Stimulated activated naive CD8-positive, alpha-beta T cell treated with anti-CD3 and anti-CD28 coated beads, Interleukin-15, Interleukin-2, amounts not matched to agents 100 ng/mL and 50 ng/mL, for 24 hours (primary cell): ENCODE data around the gene PGBD5.

ENCODE experiments used
- H3K27ac Mint-ChIP-seq: one replicate; pipeline ENCODE4 v1.8.0; 2021; ENCODE audit warnings: mild to moderate bottlenecking, mixed read lengths
- H3K27me3 Mint-ChIP-seq: one replicate; pipeline ENCODE4 v1.8.0; 2021; ENCODE audit warnings: mixed read lengths
- H3K36me3 Mint-ChIP-seq: one replicate; pipeline ENCODE4 v1.8.0; 2021; ENCODE audit warnings: low read depth, mixed read lengths
- H3K4me1 Mint-ChIP-seq: one replicate; pipeline ENCODE4 v1.8.0; 2021; ENCODE audit warnings: low read depth, mixed read lengths
- H3K4me3 Mint-ChIP-seq: one replicate; pipeline ENCODE4 v1.8.0; 2021; ENCODE audit warnings: mild to moderate bottlenecking, mixed read lengths
- H3K9me3 Mint-ChIP-seq: one replicate; pipeline ENCODE4 v1.8.0; 2021; ENCODE audit warnings: mixed read lengths

The PGBD5 gene

DNA sequence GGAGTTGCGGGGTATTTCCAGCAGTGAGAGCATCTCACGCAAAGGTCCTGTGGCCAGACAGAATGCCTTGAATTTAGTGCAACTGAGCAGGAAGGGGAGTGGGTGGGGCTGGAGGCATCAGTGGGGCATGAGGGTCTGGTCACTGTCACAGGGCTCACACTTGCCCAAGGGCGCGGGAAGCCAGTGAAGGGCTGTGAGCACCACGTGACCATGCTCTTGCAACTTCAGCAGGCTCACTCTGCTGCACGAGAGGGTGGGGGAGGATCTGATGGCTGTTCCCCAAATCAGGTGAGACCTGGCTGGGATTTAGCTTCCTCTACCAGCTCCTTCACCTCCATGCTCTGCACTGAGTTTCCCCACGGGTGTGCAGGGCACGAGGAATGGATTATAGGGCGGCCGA, 64.2 kb downstream of the PGBD5 start:
- peaks cover 6% of the 10 kb centered on the region for H3K27me3 Mint-ChIP-seq
- no peaks in the 10 kb centered on the region for H3K4me1 Mint-ChIP-seq
- no peak overlapping the region for H3K27ac Mint-ChIP-seq
- H3K9me3 Mint-ChIP-seq = no peaks in the 10 kb centered on the region
- H3K36me3 Mint-ChIP-seq = no peaks in the 10 kb centered on the region
- no peak overlapping the region for H3K4me3 Mint-ChIP-seq

DNA sequence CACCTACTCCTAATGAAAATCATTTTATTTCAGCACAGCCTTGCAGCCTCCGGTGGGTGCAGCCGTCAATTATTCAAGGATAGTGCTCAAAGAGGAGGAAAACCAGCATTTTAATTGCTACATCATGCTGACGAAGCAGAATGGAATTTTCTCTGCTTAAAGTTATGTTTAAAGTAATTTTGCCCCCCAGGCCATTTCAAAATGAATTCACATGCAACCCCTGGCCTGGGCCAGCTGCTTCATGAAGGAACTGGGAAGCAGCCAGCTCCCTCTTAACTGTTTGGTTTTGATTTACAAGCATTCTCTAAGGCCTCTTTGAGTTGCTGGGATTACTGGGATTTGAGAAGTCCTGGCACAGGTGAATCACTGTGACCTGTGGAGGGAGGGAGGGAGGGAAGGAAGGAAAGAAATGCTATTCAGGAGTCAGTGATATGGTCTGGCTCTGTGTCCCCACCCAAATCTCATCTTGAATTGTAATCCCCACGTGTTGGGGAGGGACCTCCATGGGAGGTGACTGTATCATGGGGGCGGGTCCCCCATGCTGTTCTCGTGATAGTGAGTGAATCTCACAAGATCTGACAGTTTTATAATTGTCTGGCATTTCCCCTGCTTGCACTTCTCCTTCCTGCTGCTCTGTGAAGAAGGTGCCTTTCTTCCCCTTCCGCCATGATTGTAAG, 66.0 kb downstream of the PGBD5 start:
- no peak overlapping the region for H3K27ac Mint-ChIP-seq
- H3K4me3 Mint-ChIP-seq = no peak overlapping the region
- no peaks in the 10 kb centered on the region for H3K9me3 Mint-ChIP-seq
- no peaks in the 10 kb centered on the region for H3K36me3 Mint-ChIP-seq
- no peaks in the 10 kb centered on the region for H3K4me1 Mint-ChIP-seq
- no peaks in the 10 kb centered on the region for H3K27me3 Mint-ChIP-seq

DNA sequence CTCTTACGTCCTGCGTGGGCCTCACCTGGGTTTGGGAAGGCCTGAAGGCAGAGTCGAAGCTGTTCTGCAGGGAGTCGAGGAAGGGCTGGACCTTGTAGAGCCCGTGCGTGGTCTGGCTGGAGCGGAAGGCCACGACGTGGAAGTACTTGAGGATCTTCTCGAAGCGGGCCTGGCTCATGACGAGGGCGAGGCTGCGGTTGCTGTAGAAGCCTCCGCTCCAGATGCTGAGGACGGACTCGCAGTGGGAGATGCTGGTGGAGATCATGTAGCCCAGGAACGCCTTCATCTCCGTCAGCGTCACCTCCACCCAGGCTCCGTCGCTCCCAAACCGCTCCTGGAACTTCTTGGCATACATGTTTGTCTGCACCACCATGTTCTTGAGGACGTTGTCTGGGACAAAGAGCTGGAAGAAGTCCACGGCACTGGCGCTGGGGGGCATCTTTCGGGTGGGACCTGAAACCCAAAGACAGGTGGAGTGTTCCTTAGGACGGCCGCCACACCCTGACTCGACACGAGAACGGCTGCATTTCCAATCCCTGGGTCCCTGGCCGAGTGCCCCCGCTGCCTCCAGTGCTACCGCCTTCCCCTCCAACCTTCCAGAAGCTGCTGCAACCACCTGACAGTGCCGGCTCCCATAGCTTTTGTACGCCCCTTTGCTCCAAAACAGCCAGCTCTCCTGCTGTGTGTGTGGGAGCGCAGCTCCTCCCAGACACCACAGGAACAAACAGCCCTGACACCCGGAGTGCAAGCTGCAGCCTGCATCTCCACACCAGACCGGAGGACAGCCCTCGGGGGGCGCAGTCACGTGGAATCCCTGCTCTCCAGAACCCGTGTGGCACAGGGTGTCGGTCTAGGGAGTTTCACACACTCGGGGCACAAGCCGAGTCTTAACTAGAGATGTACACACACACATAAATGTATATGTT, 69.0 kb downstream of the PGBD5 start:
- Mint-ChIP-seq H3K27ac (no peak overlapping the region), H3K27me3 (no peaks in the 10 kb centered on the region), H3K4me1 (no peaks in the 10 kb centered on the region)

DNA sequence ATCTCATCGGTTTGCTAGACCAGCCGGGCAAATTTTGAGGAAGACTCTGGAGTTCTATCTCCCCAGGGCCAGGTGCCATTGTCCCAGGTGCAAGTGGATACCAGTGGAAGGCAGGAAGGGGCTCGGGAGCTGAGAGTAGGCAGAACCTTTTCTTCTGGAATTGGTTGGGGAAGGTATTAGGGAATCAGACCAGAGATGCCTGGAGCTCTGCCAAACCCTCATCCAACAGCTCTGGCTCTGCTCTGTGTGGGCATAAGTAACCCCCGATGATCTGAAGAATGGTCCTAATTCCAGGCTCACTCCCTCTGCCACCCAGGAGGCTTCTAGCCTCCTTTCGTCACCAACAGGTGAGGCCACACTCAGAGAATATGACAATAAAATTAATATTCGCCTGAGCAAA, 69.9 kb downstream of the PGBD5 start:
- Mint-ChIP-seq H3K36me3 (no peaks in the 10 kb centered on the region), H3K4me1 (no peaks in the 10 kb centered on the region), H3K27ac (no peak overlapping the region), H3K9me3 (no peaks in the 10 kb centered on the region), H3K4me3 (no peak overlapping the region), H3K27me3 (no peaks in the 10 kb centered on the region)

More for the DNA sequence above, 69.0 kb downstream of the PGBD5 start:
- H3K9me3 Mint-ChIP-seq = no peaks in the 10 kb centered on the region
- H3K36me3 Mint-ChIP-seq = no peaks in the 10 kb centered on the region
- H3K4me3 Mint-ChIP-seq = no peak overlapping the region

DNA sequence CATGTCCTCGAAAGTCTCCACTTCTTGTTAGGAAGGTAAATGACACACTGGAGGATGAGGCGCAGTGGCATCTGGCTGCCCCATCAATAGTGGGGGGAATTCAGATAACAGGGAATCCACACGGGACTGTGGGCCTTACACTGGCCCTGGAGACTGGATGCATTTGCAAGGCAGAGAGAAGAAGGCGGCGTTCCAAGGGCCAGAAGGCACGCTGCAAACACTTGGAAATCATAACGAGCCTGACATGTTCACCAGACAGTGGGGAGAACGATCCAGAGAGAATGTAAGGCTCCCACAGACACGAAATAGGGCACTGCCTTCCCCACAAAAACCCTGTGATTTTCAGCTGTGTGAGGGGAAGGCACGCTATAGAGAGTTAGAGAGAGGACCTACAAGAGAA, 70.5 kb downstream of the PGBD5 start:
- Mint-ChIP-seq H3K4me1 (no peaks in the 10 kb centered on the region), H3K27me3 (no peaks in the 10 kb centered on the region), H3K9me3 (no peaks in the 10 kb centered on the region), H3K27ac (no peak overlapping the region), H3K4me3 (no peak overlapping the region), H3K36me3 (no peaks in the 10 kb centered on the region)

DNA sequence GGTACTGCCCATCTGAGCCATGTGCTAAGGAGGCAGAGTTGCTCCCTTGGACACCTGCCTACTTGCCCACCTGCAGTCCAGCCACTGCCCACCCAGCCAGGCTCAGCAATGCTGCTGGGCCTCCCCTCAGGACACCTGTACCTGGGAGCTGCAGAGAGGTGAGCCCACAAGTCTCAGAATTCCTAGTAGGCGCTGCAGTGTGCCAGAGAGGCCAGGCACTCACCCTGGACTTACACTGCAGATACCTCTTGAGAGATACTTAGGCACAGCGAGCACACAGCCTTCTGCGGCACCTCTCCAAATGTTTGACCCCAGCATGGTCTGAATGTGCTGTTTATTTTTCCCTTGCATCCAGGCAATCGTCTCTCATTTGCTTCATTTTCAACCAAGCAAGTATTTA, 71.0 kb downstream of the PGBD5 start:
- no peak overlapping the region for H3K4me3 Mint-ChIP-seq
- no peak overlapping the region for H3K27ac Mint-ChIP-seq
- no peaks in the 10 kb centered on the region for H3K9me3 Mint-ChIP-seq
- H3K36me3 Mint-ChIP-seq = no peaks in the 10 kb centered on the region
- H3K27me3 Mint-ChIP-seq = no peaks in the 10 kb centered on the region
- H3K4me1 Mint-ChIP-seq = no peaks in the 10 kb centered on the region

DNA sequence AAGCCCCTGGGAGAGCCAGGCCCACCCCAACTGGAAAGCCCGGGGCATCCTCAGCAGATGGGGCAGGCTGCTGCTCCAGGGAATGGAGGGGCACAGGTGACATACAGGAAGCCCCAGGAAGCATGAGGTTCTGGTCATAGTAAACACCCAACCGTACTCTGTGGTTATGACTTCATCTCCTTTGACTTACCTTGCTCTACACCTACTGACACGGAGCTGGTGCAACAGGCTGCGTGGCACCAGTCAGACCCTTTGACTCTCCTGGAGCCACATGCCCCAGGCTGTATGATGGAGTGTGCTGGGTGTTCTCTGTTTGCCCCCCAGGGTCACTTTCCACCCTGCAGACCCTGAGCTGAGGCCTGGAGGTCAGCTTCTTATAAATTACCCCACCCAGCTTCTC, 72.1 kb downstream of the PGBD5 start:
- Mint-ChIP-seq H3K36me3 (no peaks in the 10 kb centered on the region), H3K27ac (no peak overlapping the region), H3K27me3 (peaks cover 3% of the 10 kb centered on the region), H3K4me1 (no peaks in the 10 kb centered on the region), H3K9me3 (no peaks in the 10 kb centered on the region), H3K4me3 (no peak overlapping the region)

DNA sequence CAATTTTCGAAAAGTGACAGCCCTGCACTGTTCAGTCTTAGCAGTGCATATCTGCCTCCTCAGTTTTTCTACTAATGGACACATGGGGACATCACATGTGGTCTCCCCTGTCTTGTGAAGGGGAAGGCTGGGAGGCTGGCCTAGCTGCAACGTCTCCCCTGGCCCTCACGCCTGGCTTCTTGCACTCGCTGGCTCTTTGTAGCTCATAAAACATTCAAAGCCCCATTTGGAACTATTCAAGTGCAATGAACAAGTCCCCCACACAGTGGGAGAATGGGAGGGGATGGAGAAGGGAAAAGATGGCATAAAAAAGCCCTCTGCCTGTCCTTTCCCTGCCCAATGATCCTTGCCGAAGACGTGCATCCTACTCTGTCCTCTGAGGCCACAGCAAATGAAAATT, 73.6 kb downstream of the PGBD5 start:
- no peaks in the 10 kb centered on the region for H3K9me3 Mint-ChIP-seq
- H3K4me1 Mint-ChIP-seq = no peaks in the 10 kb centered on the region
- no peak overlapping the region for H3K27ac Mint-ChIP-seq
- no peak overlapping the region for H3K4me3 Mint-ChIP-seq
- H3K27me3 Mint-ChIP-seq = peaks cover 3% of the 10 kb centered on the region
- H3K36me3 Mint-ChIP-seq = no peaks in the 10 kb centered on the region

DNA sequence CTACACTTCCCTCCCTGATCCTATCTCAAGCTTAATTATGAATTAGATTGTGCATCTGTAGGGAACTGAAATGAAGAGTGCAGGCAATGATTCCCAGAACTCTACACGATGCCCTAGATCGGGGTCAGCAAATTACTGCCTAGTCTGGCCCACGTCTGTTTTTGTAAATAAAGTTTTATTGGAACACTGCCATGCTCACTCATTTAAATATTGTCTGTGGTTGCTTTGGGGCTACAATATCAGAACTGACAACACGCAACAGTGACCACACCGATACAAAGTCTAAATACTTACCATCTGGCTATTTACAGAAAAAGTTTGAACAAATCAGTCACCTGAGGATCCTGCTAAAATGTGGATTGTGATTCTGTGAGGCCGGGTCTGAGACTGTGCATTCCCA, 74.1 kb downstream of the PGBD5 start:
- H3K27me3 Mint-ChIP-seq = peaks cover 3% of the 10 kb centered on the region
- H3K9me3 Mint-ChIP-seq = no peaks in the 10 kb centered on the region
- no peak overlapping the region for H3K4me3 Mint-ChIP-seq
- H3K27ac Mint-ChIP-seq = no peak overlapping the region
- H3K4me1 Mint-ChIP-seq = no peaks in the 10 kb centered on the region
- H3K36me3 Mint-ChIP-seq = no peaks in the 10 kb centered on the region

DNA sequence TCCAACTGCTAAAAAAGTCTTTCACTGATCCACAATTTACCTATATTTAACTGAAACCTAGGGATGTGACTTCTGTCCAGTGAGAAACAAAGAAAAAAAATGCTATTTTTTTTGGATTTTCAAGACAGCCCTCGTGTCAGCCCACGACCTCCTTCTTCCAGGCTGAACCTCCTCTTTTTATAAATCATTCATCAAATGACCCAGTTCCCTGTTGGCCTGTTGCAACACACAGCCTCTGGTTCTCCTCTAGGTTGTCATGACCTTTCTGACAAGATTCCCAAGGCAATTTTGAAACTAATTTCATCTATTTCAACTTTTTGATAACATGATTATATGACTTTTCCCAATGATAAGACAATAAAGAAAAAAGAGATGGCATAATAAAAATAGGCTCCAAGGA, 74.6 kb downstream of the PGBD5 start:
- no peaks in the 10 kb centered on the region for H3K36me3 Mint-ChIP-seq

DNA sequence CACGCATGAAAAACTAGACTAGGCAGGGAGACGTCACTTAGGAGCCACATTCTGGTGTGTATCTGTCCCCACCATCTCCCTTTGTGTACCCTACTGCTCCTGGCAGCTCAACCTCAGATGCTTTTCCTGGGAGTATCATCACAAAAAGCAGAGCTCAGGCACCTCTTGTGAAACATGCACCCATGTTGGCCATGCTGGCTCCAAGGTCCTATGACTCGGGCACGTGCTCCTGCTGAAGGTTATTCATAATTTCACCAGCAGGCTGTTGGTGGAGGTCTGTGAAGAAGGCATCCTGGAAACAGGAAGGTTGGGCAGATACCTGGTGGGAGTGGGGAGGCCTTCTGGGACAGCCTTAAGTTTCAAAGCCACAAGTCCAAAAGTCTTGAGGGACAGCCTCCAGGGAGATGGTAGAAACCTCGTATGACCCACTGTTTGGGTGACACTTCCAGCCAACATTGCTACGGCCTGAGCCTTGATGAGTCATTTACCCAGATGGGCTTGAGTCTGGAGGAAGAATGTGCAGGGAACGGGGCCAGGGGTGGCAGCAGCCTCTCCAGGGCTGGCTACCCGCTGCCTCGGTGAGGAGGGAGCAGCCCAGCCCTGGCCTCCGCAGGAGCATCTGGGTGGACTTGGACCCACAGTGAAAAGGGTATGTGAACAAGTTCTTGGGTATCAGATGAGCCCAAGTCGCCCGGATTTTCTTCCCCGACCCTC, 75.8 kb downstream of the PGBD5 start:
- H3K4me1 Mint-ChIP-seq = no peaks in the 10 kb centered on the region
- no peaks in the 10 kb centered on the region for H3K9me3 Mint-ChIP-seq
- H3K36me3 Mint-ChIP-seq = no peaks in the 10 kb centered on the region
- no peak overlapping the region for H3K27ac Mint-ChIP-seq
- no peak overlapping the region for H3K4me3 Mint-ChIP-seq
- peaks cover 3% of the 10 kb centered on the region for H3K27me3 Mint-ChIP-seq

More for the DNA sequence above, 74.6 kb downstream of the PGBD5 start:
- no peak overlapping the region for H3K4me3 Mint-ChIP-seq
- no peaks in the 10 kb centered on the region for H3K9me3 Mint-ChIP-seq
- no peaks in the 10 kb centered on the region for H3K4me1 Mint-ChIP-seq
- H3K27ac Mint-ChIP-seq = no peak overlapping the region
- H3K27me3 Mint-ChIP-seq = peaks cover 3% of the 10 kb centered on the region

DNA sequence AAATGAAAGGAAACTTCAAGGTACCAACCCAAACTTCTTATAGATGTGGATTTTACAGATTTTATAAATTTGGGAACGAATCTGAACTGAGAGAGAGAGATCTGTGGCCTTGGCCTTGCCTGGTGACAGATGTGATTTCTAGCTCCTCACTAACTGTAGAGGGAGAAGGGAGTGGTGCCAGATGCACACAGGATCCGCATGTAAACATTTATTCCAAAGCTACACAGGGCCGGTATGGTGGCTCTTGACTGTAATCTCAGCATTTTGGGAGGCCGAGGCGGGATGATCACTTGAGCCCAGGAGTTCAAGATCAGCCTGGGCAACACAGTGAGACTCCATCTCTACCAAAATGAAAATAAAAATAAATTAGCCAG, 77.1 kb downstream of the PGBD5 start:
- H3K27ac Mint-ChIP-seq = no peak overlapping the region
- no peaks in the 10 kb centered on the region for H3K4me1 Mint-ChIP-seq
- H3K9me3 Mint-ChIP-seq = no peaks in the 10 kb centered on the region
- no peak overlapping the region for H3K4me3 Mint-ChIP-seq
- H3K36me3 Mint-ChIP-seq = no peaks in the 10 kb centered on the region
- H3K27me3 Mint-ChIP-seq = peaks cover 9% of the 10 kb centered on the region

DNA sequence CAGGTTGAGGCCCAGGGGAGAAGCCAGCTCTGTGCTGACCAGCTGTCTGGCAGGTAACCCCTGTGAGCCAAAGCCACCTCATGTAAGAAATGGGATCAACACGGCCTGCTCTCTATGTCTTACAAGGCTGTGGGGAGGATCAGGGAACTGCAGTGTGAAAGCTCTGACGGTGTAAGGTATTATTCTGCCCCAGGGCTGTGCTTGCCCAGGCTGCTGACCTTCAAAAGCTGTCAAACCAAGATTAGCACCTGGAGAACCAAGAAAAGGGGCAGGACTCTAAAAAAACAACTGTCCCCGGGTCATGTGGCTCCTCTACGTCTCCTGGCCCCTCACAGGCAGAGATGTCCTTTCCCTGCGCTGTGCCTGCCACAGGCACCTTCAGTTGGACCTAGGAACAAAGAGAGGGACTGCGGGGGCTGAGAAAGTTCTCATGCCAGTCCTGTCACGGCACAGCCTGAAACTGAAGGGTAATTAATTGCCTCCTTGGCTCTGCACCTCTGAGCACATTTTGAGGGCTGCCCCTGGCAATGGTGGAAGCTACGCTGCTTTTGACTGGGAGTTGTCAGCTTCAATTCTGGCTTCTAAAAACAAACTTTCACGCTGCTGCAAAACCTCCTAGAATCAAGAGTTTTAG, 77.6 kb downstream of the PGBD5 start:
- no peaks in the 10 kb centered on the region for H3K9me3 Mint-ChIP-seq
- no peaks in the 10 kb centered on the region for H3K4me1 Mint-ChIP-seq
- peaks cover 11% of the 10 kb centered on the region for H3K27me3 Mint-ChIP-seq
- no peak overlapping the region for H3K4me3 Mint-ChIP-seq
- no peak overlapping the region for H3K27ac Mint-ChIP-seq
- no peaks in the 10 kb centered on the region for H3K36me3 Mint-ChIP-seq

DNA sequence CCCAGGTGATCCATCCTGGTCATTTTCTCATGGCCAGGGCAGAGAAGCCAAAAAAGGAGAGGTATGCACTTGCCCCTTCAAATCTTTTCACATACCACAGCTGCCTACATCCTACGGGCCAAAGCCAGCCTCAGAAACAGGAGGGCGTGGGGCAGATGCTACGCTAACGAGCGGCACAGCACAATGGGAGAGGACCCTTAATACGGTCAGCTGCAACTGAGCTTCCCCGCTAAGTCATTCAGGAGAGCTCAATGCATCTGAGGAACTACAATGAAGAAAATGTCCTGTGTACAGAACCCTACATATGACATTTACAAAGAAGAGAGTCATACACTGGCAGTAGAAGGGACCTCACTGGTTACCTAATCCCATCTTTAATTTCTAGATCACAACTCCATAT, 78.2 kb downstream of the PGBD5 start:
- Mint-ChIP-seq H3K9me3 (no peaks in the 10 kb centered on the region), H3K36me3 (no peaks in the 10 kb centered on the region), H3K27ac (no peak overlapping the region), H3K4me3 (no peak overlapping the region), H3K4me1 (no peaks in the 10 kb centered on the region), H3K27me3 (peaks cover 13% of the 10 kb centered on the region)
